Measurements from ENCODE around the gene TMEM235.

- no peak for TF ChIP-seq CTCF (IDR thresholded peaks at IDR 0.05; ENCODE audit: low read depth, low read length, missing input control)
- TF ChIP-seq, protein P1, sequence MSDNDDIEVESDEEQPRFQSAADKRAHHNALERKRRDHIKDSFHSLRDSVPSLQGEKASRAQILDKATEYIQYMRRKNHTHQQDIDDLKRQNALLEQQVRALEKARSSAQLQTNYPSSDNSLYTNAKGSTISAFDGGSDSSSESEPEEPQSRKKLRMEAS (IDR thresholded peaks at IDR 0.05) = no peak
- TF ChIP-seq TAF1 (conservative IDR thresholded peaks at IDR 0.05) = no peak
- no peak for TF ChIP-seq YY1 (IDR thresholded peaks at IDR 0.05)
- TF ChIP-seq, protein P2, sequence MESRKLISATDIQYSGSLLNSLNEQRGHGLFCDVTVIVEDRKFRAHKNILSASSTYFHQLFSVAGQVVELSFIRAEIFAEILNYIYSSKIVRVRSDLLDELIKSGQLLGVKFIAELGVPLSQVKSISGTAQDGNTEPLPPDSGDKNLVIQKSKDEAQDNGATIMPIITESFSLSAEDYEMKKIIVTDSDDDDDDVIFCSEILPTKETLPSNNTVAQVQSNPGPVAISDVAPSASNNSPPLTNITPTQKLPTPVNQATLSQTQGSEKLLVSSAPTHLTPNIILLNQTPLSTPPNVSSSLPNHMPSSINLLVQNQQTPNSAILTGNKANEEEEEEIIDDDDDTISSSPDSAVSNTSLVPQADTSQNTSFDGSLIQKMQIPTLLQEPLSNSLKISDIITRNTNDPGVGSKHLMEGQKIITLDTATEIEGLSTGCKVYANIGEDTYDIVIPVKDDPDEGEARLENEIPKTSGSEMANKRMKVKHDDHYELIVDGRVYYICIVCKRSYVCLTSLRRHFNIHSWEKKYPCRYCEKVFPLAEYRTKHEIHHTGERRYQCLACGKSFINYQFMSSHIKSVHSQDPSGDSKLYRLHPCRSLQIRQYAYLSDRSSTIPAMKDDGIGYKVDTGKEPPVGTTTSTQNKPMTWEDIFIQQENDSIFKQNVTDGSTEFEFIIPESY (IDR thresholded peaks at IDR 0.05) = no peak
- TF ChIP-seq SP1 (IDR thresholded peaks at IDR 0.05) = no peak
- TF ChIP-seq RXRA (IDR thresholded peaks at IDR 0.05) = no peak
- TF ChIP-seq JUND (IDR thresholded peaks at IDR 0.05) = no peak
- TF ChIP-seq GABPA (IDR thresholded peaks at IDR 0.05 in 1 of 2, conservative IDR thresholded peaks at IDR 0.05 in 1 of 2) = no peak
- no peak for TF ChIP-seq REST (IDR thresholded peaks at IDR 0.05)
Measured at GRCh38 chr17:78275355-78275754, 43.9 kb downstream of the TMEM235 start.

Measured in liver (tissue), 3 donors.